GM12892 (cell line): ENCODE results near the gene FABP6.
"Not testable (repeated sequence)": the region's sequence is repeated elsewhere in the genome, so short reads cannot be mapped to it uniquely, and the experiment has no call there.

ENCODE experiments used
- DNase-seq: peaks from one replicate; pipeline ENCODE4 v3.0.0; 2011; ENCODE audit not compliant: insufficient read length
- FAIRE-seq: peaks from 2 replicates; lab custom pipeline; 2011; peaks lifted over from hg19 to GRCh38; lab: Jason Lieb, UNC
- POLR2A ChIP-seq: IDR thresholded peaks from 2 replicates; pipeline ENCODE4 v1.6.1; 2011; ENCODE audit warnings: low read depth, low read length, control low read depth
- POLR2AphosphoS5 ChIP-seq: IDR thresholded peaks from 2 replicates; pipeline ENCODE4 v1.6.1; 2011; ENCODE audit warnings: low read depth, low read length, control low read depth
- TAF1 ChIP-seq: IDR thresholded peaks from 2 replicates; pipeline ENCODE4 v1.6.1; 2011; ENCODE audit warnings: low read depth, mild to moderate bottlenecking, control low read depth, low read length, borderline replicate concordance

The FABP6 gene

DNA sequence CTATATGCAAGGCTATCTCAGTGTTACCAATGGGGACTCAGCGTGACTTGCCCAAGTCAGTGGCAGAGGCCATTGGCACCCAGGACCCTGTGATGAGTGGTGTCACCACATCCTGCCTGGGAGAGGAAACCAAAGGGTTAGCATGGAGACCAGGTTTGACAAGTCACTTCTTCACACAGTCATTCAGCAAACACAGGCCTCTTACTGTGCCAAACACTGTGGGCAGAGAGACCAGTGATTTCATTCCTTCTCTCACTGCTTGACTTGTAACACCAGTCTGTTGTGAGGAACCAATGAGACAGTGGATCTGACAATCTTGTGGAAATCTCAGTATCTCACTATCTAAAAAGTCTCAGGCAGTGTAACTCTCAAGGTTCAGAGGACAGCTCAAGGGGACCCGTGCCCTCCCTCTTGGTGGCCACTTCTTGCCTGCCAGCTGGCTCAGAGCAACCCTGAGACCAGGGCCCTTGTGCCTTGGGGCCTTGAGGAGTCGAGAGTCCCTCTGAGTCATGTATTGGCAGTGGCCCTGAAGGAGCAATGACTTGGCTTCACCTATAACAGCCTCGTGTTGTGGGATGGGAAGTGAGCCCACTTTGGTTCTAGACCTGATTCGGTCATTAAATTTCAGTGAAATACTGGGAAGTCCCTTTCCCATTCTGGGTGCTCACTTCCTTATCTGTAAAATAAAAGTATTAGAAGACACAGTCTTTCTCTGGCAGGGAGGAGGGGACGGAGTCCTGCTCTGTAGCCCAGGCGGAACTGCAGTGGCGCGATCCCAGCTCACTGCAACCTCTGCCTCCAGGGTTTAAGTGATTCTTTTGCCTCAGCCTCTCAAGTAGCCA is 1.6 kb downstream of the FABP6 start:
- DNase-seq (no peak), FAIRE-seq (peak; percentile 76)
- TF ChIP-seq TAF1 = no peak
- no peak for TF ChIP-seq POLR2A
- TF ChIP-seq POLR2AphosphoS5 = no peak

- no peak for DNase-seq
- TF ChIP-seq POLR2A (no peak), TAF1 (no peak), POLR2AphosphoS5 (no peak)
- FAIRE-seq = peak; percentile 30
Observed at GRCh38 chr5:160231783-160232342, 2.6 kb downstream of the FABP6 start.

GRCh38 chr5:160233215-160233614 is 3.9 kb downstream of the FABP6 start:
- DNase-seq (no peak), FAIRE-seq (no peak)
- no peak for TF ChIP-seq POLR2A
- no peak for TF ChIP-seq TAF1
- TF ChIP-seq POLR2AphosphoS5 = no peak

GRCh38 chr5:160235731-160236130 is 6.4 kb downstream of the FABP6 start:
- TF ChIP-seq TAF1 (no peak), POLR2A (no peak), POLR2AphosphoS5 (no peak)
- no peak for DNase-seq
- FAIRE-seq = no peak

DNA sequence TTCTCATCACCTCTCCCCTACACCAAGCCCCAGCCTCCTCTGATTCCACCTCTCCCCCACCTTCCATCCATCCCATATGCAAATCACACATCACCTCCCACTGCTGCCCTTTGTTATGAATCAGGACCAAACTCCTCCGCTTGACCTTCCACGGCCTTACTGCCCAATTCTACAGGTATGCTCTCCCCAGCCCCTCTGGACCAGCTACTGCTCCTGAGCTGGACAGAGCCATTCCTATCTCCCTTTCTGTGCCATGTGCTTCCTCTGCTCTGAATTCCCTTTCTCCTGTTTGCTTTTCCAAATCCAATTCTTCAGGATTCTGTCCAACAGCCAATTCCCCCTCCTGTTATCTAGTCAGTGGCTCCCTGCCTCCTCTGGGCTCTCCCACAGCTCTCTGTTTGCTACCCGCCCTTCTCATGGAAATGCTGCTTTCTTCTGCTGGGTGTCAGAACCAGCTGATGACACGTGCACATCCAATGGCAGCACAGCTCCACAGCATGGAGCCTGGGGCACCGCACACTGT is 8.3 kb downstream of the FABP6 start:
- FAIRE-seq (no peak), DNase-seq (no peak)
- TF ChIP-seq POLR2A = no peak
- TF ChIP-seq POLR2AphosphoS5 = no peak
- TF ChIP-seq TAF1 = no peak

GRCh38 chr5:160240350-160240749 is 11.0 kb downstream of the FABP6 start:
- FAIRE-seq = no peak
- TF ChIP-seq TAF1 = no peak
- TF ChIP-seq POLR2A = no peak
- no peak for TF ChIP-seq POLR2AphosphoS5
- DNase-seq = no peak

DNA sequence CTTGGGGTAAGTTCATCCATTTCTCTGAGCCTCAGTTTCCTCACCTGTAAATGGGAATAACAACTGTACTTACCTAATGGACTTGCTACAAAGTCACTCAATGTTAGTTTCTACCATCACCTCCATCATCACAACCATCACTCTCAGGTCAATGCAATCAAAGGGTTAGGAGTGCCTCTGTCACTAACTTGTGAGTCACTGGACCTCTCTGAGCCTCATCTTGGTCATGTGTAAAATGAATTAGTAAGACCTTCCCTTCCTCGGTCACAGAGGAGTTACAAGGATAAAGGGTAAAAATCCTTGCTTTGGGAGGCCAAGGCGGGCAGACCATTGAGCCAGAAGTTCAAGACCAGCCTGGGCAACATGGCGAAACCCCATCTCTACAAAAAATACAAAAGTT is 12.8 kb downstream of the FABP6 start:
- no peak for FAIRE-seq
- DNase-seq = no peak
- no peak for TF ChIP-seq POLR2A
- TF ChIP-seq POLR2AphosphoS5 = no peak
- TF ChIP-seq TAF1 = no peak

DNA sequence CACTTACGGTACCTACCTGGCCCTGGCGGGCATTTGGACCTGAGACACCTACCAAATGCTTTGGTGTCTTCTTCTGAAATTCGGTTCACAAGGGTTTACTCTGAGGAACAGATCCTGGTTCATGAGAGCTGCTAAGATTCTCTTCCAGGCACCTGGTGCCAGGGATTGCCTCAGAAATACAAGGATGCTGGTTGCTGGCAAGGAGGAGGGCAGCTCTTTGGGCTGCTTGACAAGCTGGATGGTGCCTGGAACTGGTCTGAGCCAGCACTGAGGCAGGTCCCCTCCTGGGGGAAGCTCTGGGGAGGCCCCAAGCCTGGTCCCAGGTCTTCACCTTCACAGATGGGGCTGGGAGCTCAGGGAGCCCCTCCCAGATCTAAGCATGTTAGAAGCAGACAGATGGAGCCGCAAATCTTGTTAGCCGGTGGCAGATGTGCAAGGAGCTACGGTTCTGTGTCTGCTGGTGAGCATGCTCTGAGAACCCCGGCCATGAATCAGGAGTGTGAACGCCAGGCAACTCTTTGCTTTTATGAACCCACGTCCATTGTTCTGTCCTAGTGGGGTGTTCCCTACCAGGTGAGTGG is 16.3 kb downstream of the FABP6 start:
- no peak for TF ChIP-seq POLR2AphosphoS5
- no peak for TF ChIP-seq POLR2A
- TF ChIP-seq TAF1 = no peak

GRCh38 chr5:160249570-160249969 is 20.3 kb downstream of the FABP6 start:
- FAIRE-seq, DNase-seq: not testable (repeated sequence)

More for the DNA sequence above, 16.3 kb downstream of the FABP6 start:
- DNase-seq (no peak), FAIRE-seq (no peak)

DNA sequence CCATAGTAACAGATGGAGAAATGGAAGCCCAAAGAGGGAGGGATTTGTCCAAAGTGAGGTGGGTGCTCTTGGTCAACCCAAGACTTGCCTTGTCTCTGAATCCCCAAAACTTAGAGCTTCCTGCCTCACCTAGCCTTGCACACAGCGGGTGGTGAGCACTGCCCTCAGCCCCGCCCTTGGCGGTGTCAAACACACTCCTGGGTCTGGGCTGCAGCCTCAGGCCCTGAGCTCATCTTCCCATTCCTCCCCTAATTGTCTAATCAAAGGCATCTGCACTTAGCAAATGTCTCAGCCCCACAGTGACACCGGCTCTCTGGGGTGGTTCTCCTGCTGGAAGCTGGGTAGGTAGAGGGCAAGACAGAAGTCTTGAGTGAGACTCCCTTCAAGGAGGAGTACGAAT is 20.9 kb downstream of the FABP6 start:
- DNase-seq = no peak
- no peak for TF ChIP-seq POLR2A
- TF ChIP-seq POLR2AphosphoS5 = no peak
- no peak for TF ChIP-seq TAF1
- no peak for FAIRE-seq

DNA sequence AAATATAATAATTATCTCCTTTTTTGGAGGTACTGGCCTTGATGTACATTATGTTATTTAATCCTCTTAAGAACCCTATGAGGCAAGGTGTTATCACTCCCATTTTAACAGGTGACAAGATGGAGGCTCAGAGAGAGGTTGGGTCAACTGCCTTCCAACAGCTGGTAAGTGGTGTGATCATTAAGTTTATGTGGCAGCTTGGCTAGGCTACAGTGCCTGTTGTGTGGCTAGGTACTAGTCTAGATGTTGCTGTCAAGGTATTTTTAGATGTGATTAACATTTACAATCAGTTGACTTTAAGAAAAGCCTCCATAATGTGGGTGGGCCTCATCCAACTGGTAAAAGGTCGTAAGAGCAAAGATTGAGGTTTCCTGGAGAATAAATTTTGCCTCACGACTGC is 21.5 kb downstream of the FABP6 start:
- no peak for TF ChIP-seq TAF1
- TF ChIP-seq POLR2A = no peak
- TF ChIP-seq POLR2AphosphoS5 = no peak
- FAIRE-seq = no peak
- DNase-seq = no peak
